Natural killer cell treated with Interleukin-12 subunit alpha and Interleukin-12 subunit beta and Interleukin-15 and Interleukin-18, amount 100 ng/mL, for 72 hours (primary cell): ENCODE results near the gene JMJD8. TPM values are rescaled to one million over a fixed set of nuclear protein-coding genes. Genes with fewer than 3 reads are reported as not detected.

Source experiments
- total RNA-seq, 2 donors: library from RNA; stranded (reverse); gene quantifications; one replicate each; pipeline ENCODE4 v1.2.3, GENCODE V29; 2022

Gene JMJD8
- total RNA-seq, 2 donors from 2014 or later = 31.2 to 53.4 TPM

Other genes starting within 250 kb of the JMJD8 start
- 100 to 1,000 TPM; 139 to 201 TPM for gene CAPN15, start 156.6 kb downstream of the JMJD8 start, total RNA-seq
- gene PRR35, start 123.9 kb downstream of the JMJD8 start, total RNA-seq = under 1 TPM; 0.12 to 0.64 TPM
- gene NHLRC4, start 117.3 kb downstream of the JMJD8 start, total RNA-seq = under 1 TPM; 0.33 to 0.48 TPM
- gene PIGQ, start 114.4 kb downstream of the JMJD8 start, total RNA-seq = 10 to 100 TPM; 27.6 to 60.9 TPM
- 10 to 100 TPM; 16.7 to 18.7 TPM for gene RAB40C, start 94.3 kb downstream of the JMJD8 start, total RNA-seq
- gene WFIKKN1, start 53.3 kb downstream of the JMJD8 start, total RNA-seq = 1 to 10 TPM in 1 of 2 donors, under 1 TPM in 1; 0.75 to 1.1 TPM
- gene METTL26, start 48.0 kb downstream of the JMJD8 start, total RNA-seq = 100 to 1,000 TPM in 1 of 2 donors, 10 to 100 TPM in 1; 93.7 to 115 TPM
- 10 to 100 TPM; 29.5 to 57.7 TPM for gene MCRIP2, start 42.5 kb downstream of the JMJD8 start, total RNA-seq
- gene WDR90, start 35.0 kb downstream of the JMJD8 start, total RNA-seq = 100 to 1,000 TPM in 1 of 2 donors, 10 to 100 TPM in 1; 49.7 to 130 TPM
- 100 to 1,000 TPM; 171 to 259 TPM for gene RHOT2, start 16.2 kb downstream of the JMJD8 start, total RNA-seq
- 1 to 10 TPM; 1.0 to 1.5 TPM for gene RHBDL1, start 8.7 kb downstream of the JMJD8 start, total RNA-seq
- 100 to 1,000 TPM in 1 of 2 donors, 10 to 100 TPM in 1; 95.0 to 172 TPM for gene STUB1, start 3.9 kb downstream of the JMJD8 start, total RNA-seq
- gene WDR24, start 6.1 kb upstream of the JMJD8 start, total RNA-seq = 10 to 100 TPM; 15.7 to 25.0 TPM
- under 1 TPM in 1 of 2 donors, not detected in 1; 0.26 TPM for gene FBXL16, start 21.5 kb upstream of the JMJD8 start, total RNA-seq
- 10 to 100 TPM; 21.0 to 34.9 TPM for gene METRN, start 30.8 kb upstream of the JMJD8 start, total RNA-seq
- 10 to 100 TPM; 29.1 to 37.9 TPM for gene ANTKMT, start 36.8 kb upstream of the JMJD8 start, total RNA-seq
- gene CCDC78, start 42.1 kb upstream of the JMJD8 start, total RNA-seq = 1 to 10 TPM; 3.1 to 6.4 TPM
- gene HAGHL, start 42.8 kb upstream of the JMJD8 start, total RNA-seq = 10 to 100 TPM in 1 of 2 donors, 1 to 10 TPM in 1; 5.4 to 15.3 TPM
- gene CIAO3, start 56.7 kb upstream of the JMJD8 start, total RNA-seq = 10 to 100 TPM; 26.9 to 54.0 TPM
- not detected for gene MSLN, start 76.4 kb upstream of the JMJD8 start, total RNA-seq
- 10 to 100 TPM; 38.2 to 79.3 TPM for gene RPUSD1, start 104.0 kb upstream of the JMJD8 start, total RNA-seq
- gene CHTF18, start 104.3 kb upstream of the JMJD8 start, total RNA-seq = 100 to 1,000 TPM in 1 of 2 donors, 10 to 100 TPM in 1; 70.7 to 210 TPM
- gene GNG13, start 116.4 kb upstream of the JMJD8 start, total RNA-seq = not detected